ENCODE data around the gene MRPL1.

DNA sequence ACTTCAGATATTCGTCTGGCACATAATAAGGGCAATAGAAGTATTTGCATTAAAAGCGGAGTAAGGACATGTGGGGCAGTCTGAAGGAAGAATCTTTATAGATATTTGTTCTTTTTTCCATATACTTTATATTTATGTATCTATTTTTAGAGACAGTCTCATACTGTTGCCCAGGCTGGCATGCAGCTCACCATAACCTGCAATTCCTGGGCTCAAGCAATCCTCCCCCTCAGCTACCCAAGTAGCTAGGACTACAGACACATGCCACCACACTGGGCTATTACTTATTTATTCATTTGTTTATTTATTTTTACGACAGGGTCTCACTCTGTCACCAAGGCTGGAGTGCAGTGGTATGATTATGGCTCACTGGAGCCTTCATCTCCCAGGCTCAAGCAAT, 16.7 kb upstream of the MRPL1 start:
- TF ChIP-seq POLR2AphosphoS5 (IDR thresholded peaks at IDR 0.05; ENCODE audit: borderline replicate concordance, low read depth, low read length) (no peak), EZH2 (IDR thresholded peaks at IDR 0.05) (no peak), FOXP2 (optimal IDR thresholded peaks at IDR 0.05; ENCODE audit: control extremely low read depth, extremely low read length, insufficient read depth) (no peak)

All from SK-N-MC (cell line).